ENCODE results near the gene ZC3H14. TPM values are rescaled to one million over a fixed set of nuclear protein-coding genes. Genes with fewer than 3 reads are reported as not detected.
A peak's percentile ranks its signal among the peaks of the same experiment; 100 is the strongest.

Gene ZC3H14
- polyA plus RNA-seq, 1 of the 3 experiments (the other 2 are of a cell fraction) = 61.5 TPM

GRCh38 chr14:88551094-88551870, 11.6 kb upstream of the ZC3H14 start (continued):
- TF ChIP-seq CTCF (IDR thresholded peaks at IDR 0.05) (peak; percentile 38), MEF2A (IDR thresholded peaks at IDR 0.05; ENCODE audit: borderline replicate concordance, low read depth) (no peak), EP300 (IDR thresholded peaks at IDR 0.05; ENCODE audit: borderline replicate concordance in 1 of 2, low read depth in 1 of 2, low read length in 1 of 2) (peak in 1 of 2 experiments; percentile 42; a peak in 1 of 4 replicates), TAF1 (IDR thresholded peaks at IDR 0.05; ENCODE audit: borderline replicate concordance, low read depth, low read length) (peak; percentile 90), EZH2phosphoT487 (IDR thresholded peaks at IDR 0.05; ENCODE audit: borderline replicate concordance, low read depth) (no peak), TEAD4 (IDR thresholded peaks at IDR 0.05; ENCODE audit: borderline replicate concordance, insufficient read depth) (0 out of 2 replicates have a peak, but pooled peaks have one; percentile 27), CHD2 (IDR thresholded peaks at IDR 0.05; ENCODE audit: low read length, partially characterized antibody) (peak; percentile 86), FOXJ3 (CRISPR knock-in tag; IDR thresholded peaks at IDR 0.05) (no peak; the same call in 1 of the 2 replicates), MXI1 (IDR thresholded peaks at IDR 0.05; ENCODE audit: low read depth, low read length) (peak; percentile 95), JUND (IDR thresholded peaks at IDR 0.05) (no peak), GATA2 (CRISPR knock-in tag; IDR thresholded peaks at IDR 0.05) (no peak), TCF12 (IDR thresholded peaks at IDR 0.05) (no peak; the same call in 1 of the 2 replicates), SMC3 (IDR thresholded peaks at IDR 0.05; ENCODE audit: low read depth, low read length) (no peak), POLR2AphosphoS5 (IDR thresholded peaks at IDR 0.05; ENCODE audit: low read depth, low read length) (peak; percentile 49; the same call in 1 of the 2 replicates)

GRCh38 chr14:88551980-88552431, 10.8 kb upstream of the ZC3H14 start:
- Histone ChIP-seq H3K27ac (ENCODE audit: low read depth in 2 of 2, low read length in 1 of 2) (peak overlapping the region; percentile 2 to 42; a peak in 3 of 4 replicates), H3K9ac (peak overlapping the region; percentile 86), H3K36me3 (replicated peaks in 1 of 2; ENCODE audit: control insufficient read depth in 1 of 2, insufficient read depth in 2 of 2, low read length in 1 of 2) (peaks cover 21 to 22% of the 10 kb centered on the region in 2 experiments), H3K4me2 (peak overlapping the region; percentile 95), H3F3A (replicated peaks; ENCODE audit: insufficient read depth) (peaks cover 14% of the 10 kb centered on the region), H3K9me3 (no peaks in the 10 kb centered on the region), H3K79me2 (ENCODE audit: insufficient read depth) (peaks cover 69% of the 10 kb centered on the region), H3K27me3 (ENCODE audit: insufficient read depth) (no peaks in the 10 kb centered on the region), H2AFZ (ENCODE audit: low read depth) (peak overlapping the region; percentile 71), H3K4me3 (ENCODE audit: low read depth in 2 of 2, low read length in 1 of 2) (peak overlapping the region; percentile 72 to 79), H4K20me1 (ENCODE audit: insufficient read depth) (peaks cover 9% of the 10 kb centered on the region; the same call in 1 of the 2 replicates), H3K9me2 (no peaks in the 10 kb centered on the region), H3K4me1 (ENCODE audit: control insufficient read depth in 1 of 2, insufficient read depth in 2 of 2, low read depth in 1 of 2, low read length in 1 of 2) (peaks cover 9 to 22% of the 10 kb centered on the region in 2 experiments; a peak in 3 of 4 replicates)
- ChIA-PET POLR2A (interaction anchor here (0.6 to 1.1 kb wide), 3 partner anchors 11 to 117 kb away, joined by 3 read pairs; partner anchors contain the start of gene ZC3H14), CTCF (interaction anchor here (0.8 to 1.7 kb wide), 7 partner anchors 8 to 363 kb away, joined by 3 to 6 read pairs (median 4); partner anchors contain the start of genes EML5 and ZC3H14)
- TF ChIP-seq NRF1 (IDR thresholded peaks at IDR 0.05; ENCODE audit: low read depth, low read length) (no peak), FOXJ3 (CRISPR knock-in tag; IDR thresholded peaks at IDR 0.05) (no peak), RXRA (IDR thresholded peaks at IDR 0.05; ENCODE audit: borderline replicate concordance, low read depth) (no peak), RCOR1 (IDR thresholded peaks at IDR 0.05; ENCODE audit: low read length) (no peak), FOSL2 (IDR thresholded peaks at IDR 0.05; ENCODE audit: borderline replicate concordance, low read depth) (no peak)
- 30% methylated on average over 23 of the region's 23 CpGs for WGBS (ENCODE audit: low lambda C conversion rate)
- peak; percentile 57 for DNase-seq

Measured in SK-N-SH (cell line).